Mesothelial cell of epicardium (in vitro differentiated cells): ENCODE measurements around the gene RABEP2. TPM values are rescaled to one million over a fixed set of nuclear protein-coding genes. Genes with fewer than 3 reads are reported as not detected.
A peak's percentile ranks its signal among the peaks of the same experiment; 100 is the strongest.

Experiments used
- DNase-seq, 2 experiments: peaks; one replicate each; pipeline ENCODE4 v3.0.0; 2021; ENCODE audit warnings: low spot score in 2 of 2; ENCODE audit not compliant: unreplicated experiment in 2 of 2
- H3K27ac Mint-ChIP-seq: 2 replicates; pipeline ENCODE4 v1.8.0; 2021; ENCODE audit warnings: mixed read lengths
- H3K27me3 Mint-ChIP-seq: 2 replicates; pipeline ENCODE4 v1.8.0; 2021; ENCODE audit warnings: low read depth, mixed read lengths
- H3K36me3 Mint-ChIP-seq: 2 replicates; pipeline ENCODE4 v1.8.0; 2021; ENCODE audit warnings: mixed read lengths
- H3K4me1 Mint-ChIP-seq: 2 replicates; pipeline ENCODE4 v1.8.0; 2021; ENCODE audit warnings: mixed read lengths
- H3K4me3 Mint-ChIP-seq: 2 replicates; pipeline ENCODE4 v1.8.0; 2021; ENCODE audit warnings: mild to moderate bottlenecking, moderate library complexity, mixed read lengths
- H3K9me3 Mint-ChIP-seq: 2 replicates; pipeline ENCODE4 v1.8.0; 2021; ENCODE audit warnings: mixed read lengths
- total RNA-seq: library from RNA; stranded (reverse); gene quantifications from 3 replicates; pipeline ENCODE4 v1.2.1, GENCODE V29; 2021
- TF ChIP-seq, protein P1 (sequence below): fragments of 200-600 bp; sonication (generic); IDR thresholded peaks from one replicate; pipeline ENCODE4 v1.5.0; 2021; ENCODE audit warnings: antibody characterized with exemption; ENCODE audit not compliant: unreplicated experiment

The RABEP2 gene
- total RNA-seq, 1 donor from 2014 or later = 29.7 TPM

DNA sequence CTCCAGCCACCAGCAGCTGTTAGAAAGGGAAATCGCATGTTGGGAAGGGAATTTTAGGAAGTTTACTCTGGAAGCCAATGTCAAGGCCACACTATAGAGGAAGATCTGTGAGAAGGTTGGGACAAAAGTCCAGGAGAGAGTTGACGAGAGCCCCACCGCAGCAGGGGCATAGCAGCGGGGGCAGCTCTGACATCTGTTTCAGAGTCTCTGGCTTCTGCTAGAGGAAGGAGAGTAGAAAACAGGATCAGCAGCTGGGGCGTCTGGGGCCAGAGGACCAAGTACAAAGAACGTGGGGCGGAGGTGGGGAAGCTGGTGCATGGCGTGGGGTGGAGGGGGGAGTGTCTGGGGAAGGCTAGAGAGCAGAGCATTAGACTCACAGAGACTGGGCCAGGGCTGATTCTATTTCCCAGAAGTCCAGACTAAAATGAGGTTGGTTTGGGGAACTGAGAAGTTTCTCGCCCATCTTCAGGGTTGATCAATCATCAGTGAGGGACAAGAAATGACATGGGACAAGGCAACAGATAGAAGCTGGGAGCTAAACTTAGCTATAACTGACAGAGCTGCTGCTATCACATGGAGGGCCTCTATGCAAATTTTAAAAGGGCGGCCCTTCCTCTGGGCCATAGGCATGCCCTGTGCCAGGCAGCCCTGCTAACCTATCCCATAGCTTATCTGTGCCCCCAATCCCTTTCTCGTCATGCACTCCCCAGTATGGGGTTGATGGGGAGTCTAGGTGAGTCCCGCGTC lies 1.2 kb downstream of the RABEP2 start:
- H3K4me3 Mint-ChIP-seq = peak overlapping the region; percentile 93
- DNase-seq = no peak
- TF ChIP-seq, protein P1, sequence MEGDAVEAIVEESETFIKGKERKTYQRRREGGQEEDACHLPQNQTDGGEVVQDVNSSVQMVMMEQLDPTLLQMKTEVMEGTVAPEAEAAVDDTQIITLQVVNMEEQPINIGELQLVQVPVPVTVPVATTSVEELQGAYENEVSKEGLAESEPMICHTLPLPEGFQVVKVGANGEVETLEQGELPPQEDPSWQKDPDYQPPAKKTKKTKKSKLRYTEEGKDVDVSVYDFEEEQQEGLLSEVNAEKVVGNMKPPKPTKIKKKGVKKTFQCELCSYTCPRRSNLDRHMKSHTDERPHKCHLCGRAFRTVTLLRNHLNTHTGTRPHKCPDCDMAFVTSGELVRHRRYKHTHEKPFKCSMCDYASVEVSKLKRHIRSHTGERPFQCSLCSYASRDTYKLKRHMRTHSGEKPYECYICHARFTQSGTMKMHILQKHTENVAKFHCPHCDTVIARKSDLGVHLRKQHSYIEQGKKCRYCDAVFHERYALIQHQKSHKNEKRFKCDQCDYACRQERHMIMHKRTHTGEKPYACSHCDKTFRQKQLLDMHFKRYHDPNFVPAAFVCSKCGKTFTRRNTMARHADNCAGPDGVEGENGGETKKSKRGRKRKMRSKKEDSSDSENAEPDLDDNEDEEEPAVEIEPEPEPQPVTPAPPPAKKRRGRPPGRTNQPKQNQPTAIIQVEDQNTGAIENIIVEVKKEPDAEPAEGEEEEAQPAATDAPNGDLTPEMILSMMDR = no peak
- peak overlapping the region; percentile 98 for H3K27ac Mint-ChIP-seq
- peaks cover 11% of the 10 kb centered on the region for H3K4me1 Mint-ChIP-seq
- H3K36me3 Mint-ChIP-seq = peaks cover 10% of the 10 kb centered on the region
- no peaks in the 10 kb centered on the region for H3K27me3 Mint-ChIP-seq
- H3K9me3 Mint-ChIP-seq = no peaks in the 10 kb centered on the region

- no peak for DNase-seq
- Mint-ChIP-seq H3K36me3 (peaks cover 10% of the 10 kb centered on the region), H3K4me3 (peak overlapping the region; percentile 93), H3K27me3 (no peaks in the 10 kb centered on the region), H3K27ac (peak overlapping the region; percentile 98), H3K9me3 (no peaks in the 10 kb centered on the region), H3K4me1 (peaks cover 11% of the 10 kb centered on the region)
- TF ChIP-seq, protein P1 = no peak
Observed at GRCh38 chr16:28923231-28923587, 1.8 kb downstream of the RABEP2 start.

DNA sequence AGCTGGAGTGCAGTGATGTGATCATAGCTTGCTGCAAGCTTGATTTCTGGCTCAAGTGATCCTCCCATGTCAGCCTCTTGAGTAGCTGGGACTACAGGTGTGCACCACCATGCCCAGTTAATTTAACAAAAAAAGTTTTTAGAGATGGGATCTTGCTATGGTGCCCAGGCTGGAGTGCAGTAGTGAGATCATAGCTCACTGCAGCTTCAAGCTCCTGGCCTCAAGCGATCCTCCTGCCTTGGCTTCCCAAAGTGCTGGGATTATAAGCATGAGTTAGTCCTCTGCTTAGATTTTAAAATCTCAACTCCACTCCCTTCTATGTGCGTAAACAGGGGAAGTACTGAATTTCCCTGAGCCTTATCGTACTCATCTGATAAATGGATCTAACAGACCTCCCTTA lies 6.3 kb downstream of the RABEP2 start:
- Mint-ChIP-seq H3K27ac (no peak overlapping the region), H3K27me3 (no peaks in the 10 kb centered on the region), H3K4me3 (no peak overlapping the region), H3K9me3 (peaks cover 4% of the 10 kb centered on the region), H3K4me1 (peaks cover 3% of the 10 kb centered on the region), H3K36me3 (peaks cover 20% of the 10 kb centered on the region)
- TF ChIP-seq, protein P1 = no peak
- DNase-seq = no peak

DNA sequence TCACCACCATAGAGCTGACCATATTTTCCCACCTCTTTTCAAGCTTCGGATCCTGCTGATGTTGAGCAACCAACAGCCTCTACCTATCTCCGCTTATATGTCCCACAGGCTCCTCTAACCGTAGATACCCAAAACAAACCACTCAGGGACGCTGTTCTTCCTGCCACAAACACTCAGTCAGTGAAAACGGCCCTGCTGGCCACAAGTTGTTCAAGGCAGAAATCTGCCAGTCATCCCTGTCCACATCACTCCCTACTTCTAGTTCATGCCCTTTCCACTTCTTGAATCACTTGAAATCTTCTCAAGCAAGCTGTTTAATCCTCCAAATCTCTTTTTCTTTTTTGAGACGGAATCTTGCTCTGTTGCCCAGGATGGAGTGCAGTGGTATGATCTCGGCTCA lies 7.9 kb downstream of the RABEP2 start:
- H3K27ac Mint-ChIP-seq = no peak overlapping the region
- H3K36me3 Mint-ChIP-seq = peaks cover 26% of the 10 kb centered on the region
- TF ChIP-seq, protein P1 = no peak
- H3K27me3 Mint-ChIP-seq = no peaks in the 10 kb centered on the region
- H3K9me3 Mint-ChIP-seq = peaks cover 4% of the 10 kb centered on the region
- no peaks in the 10 kb centered on the region for H3K4me1 Mint-ChIP-seq
- DNase-seq = no peak
- H3K4me3 Mint-ChIP-seq = no peak overlapping the region

- H3K27ac Mint-ChIP-seq = no peak overlapping the region
- H3K4me1 Mint-ChIP-seq = no peaks in the 10 kb centered on the region
- H3K9me3 Mint-ChIP-seq = peaks cover 4% of the 10 kb centered on the region
Observed at GRCh38 chr16:28915181-28915580, 9.9 kb downstream of the RABEP2 start.

More at GRCh38 chr16:28915181-28915580, 9.9 kb downstream of the RABEP2 start:
- TF ChIP-seq, protein P1 = no peak
- Mint-ChIP-seq H3K4me3 (no peak overlapping the region), H3K27me3 (no peaks in the 10 kb centered on the region), H3K36me3 (peaks cover 23% of the 10 kb centered on the region)
- no peak for DNase-seq
